Ovary (tissue), 3 donors: ENCODE data around the gene TNPO3.

Experiments used
- CTCF ChIP-seq, 3 donors: fragments of 450-650 bp in 2 of 3; fragments of 200-600 bp in 1 of 3; IDR thresholded peaks; one replicate each; pipeline versions ENCODE4 v1.5.1 to v1.8.0; 2016 to 2022; ENCODE audit warnings: antibody characterized with exemption in 3 of 3, mild to moderate bottlenecking in 1 of 3
- POLR2A ChIP-seq: fragments of 450-650 bp; IDR thresholded peaks from one replicate; pipeline ENCODE4 v1.6.1; 2017; ENCODE audit warnings: antibody characterized with exemption, mild to moderate bottlenecking, moderate library complexity
- donor health status: DM: no; HTN: no; CAD: no.

DNA sequence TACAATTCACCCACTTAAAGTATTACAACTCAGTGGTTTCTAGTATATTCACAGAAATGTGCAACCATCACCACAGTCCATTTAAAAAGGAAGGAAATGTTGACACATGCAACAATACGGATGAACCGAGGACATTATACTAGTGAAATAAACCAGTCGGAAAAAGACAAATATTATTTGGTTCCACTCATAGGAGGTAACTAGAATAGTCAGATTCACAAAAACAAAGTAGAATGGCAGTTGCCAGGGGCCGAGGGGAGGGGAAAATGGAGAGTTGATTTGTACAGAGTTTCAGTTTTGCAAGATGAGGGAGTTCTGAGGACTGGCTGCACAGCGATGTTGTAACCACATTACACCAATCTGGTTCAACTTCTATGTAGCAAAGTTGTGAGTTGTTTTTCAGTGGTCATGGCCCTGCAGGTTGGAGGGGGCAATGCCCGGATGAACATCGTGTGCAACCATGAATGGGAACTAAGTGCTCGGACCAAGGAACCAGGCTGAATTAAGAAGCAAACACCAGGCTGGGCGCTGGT is 17.6 kb upstream of the TNPO3 start:
- TF ChIP-seq POLR2A (no peak), CTCF (IDR thresholded peaks at IDR 0.05) (no peak)
